ENCODE results near the gene ACSF3. TPM values are rescaled to one million over a fixed set of nuclear protein-coding genes. Genes with fewer than 3 reads are reported as not detected.

ACSF3 gene
- total RNA-seq, 1 experiment from 2014 or later, result 74.5 TPM

- no TSS peak for BruUV-seq (replicated peaks)
- Histone ChIP-seq H4K20me1 (ENCODE audit: insufficient read depth) (no peaks in the 10 kb centered on the region), H3K4me1 (ENCODE audit: control insufficient read depth in 1 of 2, insufficient read depth in 2 of 2, low read length in 2 of 2) (no peaks in the 10 kb centered on the region), H3K36me3 (ENCODE audit: control insufficient read depth in 1 of 2, insufficient read depth in 2 of 2, low read length in 2 of 2) (no peaks in the 10 kb centered on the region), H3K79me2 (ENCODE audit: insufficient read depth, low read length) (no peaks in the 10 kb centered on the region), H3K27ac (ENCODE audit: low read depth, low read length) (no peak overlapping the region; the same call in 1 of the 2 replicates), H3K4me3 (replicated peaks in 1 of 2; ENCODE audit: low read depth in 1 of 2, low read length in 2 of 2) (no peak overlapping the region), H3K9ac (ENCODE audit: low read length) (no peak overlapping the region), H3K4me2 (ENCODE audit: low read length) (no peak overlapping the region), H3K9me2 (ENCODE audit: insufficient read depth) (no peaks in the 10 kb centered on the region), H3K9me3 (ENCODE audit: control insufficient read depth in 1 of 2, insufficient read depth in 1 of 2, low read depth in 1 of 2, low read length in 2 of 2) (peaks cover 0 to 15% of the 10 kb centered on the region in 2 experiments; a peak in 1 of 4 replicates), H3K27me3 (ENCODE audit: insufficient read depth, low read length) (no peaks in the 10 kb centered on the region), H2AFZ (ENCODE audit: low read depth, low read length, poor library complexity, severe bottlenecking) (no peak overlapping the region)
- intact Hi-C loops (cut with micrococcal nuclease), result no loop called here
- RAD21 ChIA-PET (ENCODE audit: low non-redundant PET in 1 of 2, low total read pairs in 2 of 2, uncharacterized antibody in 2 of 2, unreplicated experiment in 2 of 2), result no interaction called here
- POLR2A ChIA-PET, result no interaction called here
- ATAC-seq, result no peak
- no peak for TF ChIP-seq ATF3 (IDR thresholded peaks at IDR 0.05)
- TF ChIP-seq POLR2A (IDR thresholded peaks at IDR 0.05; ENCODE audit: borderline replicate concordance, extremely low read depth, insufficient read depth, insufficient read length), result no peak
- TF ChIP-seq SIN3A (IDR thresholded peaks at IDR 0.05; ENCODE audit: low read depth), result no peak
- no peak for TF ChIP-seq REST (IDR thresholded peaks at IDR 0.05; ENCODE audit: low read depth)
- no peak for TF ChIP-seq POLR2AphosphoS5 (IDR thresholded peaks at IDR 0.05; ENCODE audit: low read depth, low read length)
- no peak for TF ChIP-seq SP1 (IDR thresholded peaks at IDR 0.05; ENCODE audit: low read depth)
- TF ChIP-seq CTCF (IDR thresholded peaks at IDR 0.05 in 2 of 3, conservative IDR thresholded peaks at IDR 0.05 in 1 of 3; ENCODE audit: borderline replicate concordance in 1 of 3, insufficient read depth in 1 of 3, low read depth in 2 of 3, low read length in 2 of 3), result no peak
- no peak for TF ChIP-seq ELF1 (IDR thresholded peaks at IDR 0.05; ENCODE audit: borderline replicate concordance, low read depth)
- TF ChIP-seq ZNF274 (IDR thresholded peaks at IDR 0.05; ENCODE audit: low read depth, low read length), result no peak
- TF ChIP-seq EZH2phosphoT487 (IDR thresholded peaks at IDR 0.05; ENCODE audit: borderline replicate concordance), result no peak
- no peak for TF ChIP-seq RAD21 (IDR thresholded peaks at IDR 0.05; ENCODE audit: low read depth)
- no peak for TF ChIP-seq ZFX (IDR thresholded peaks at IDR 0.05)
- TF ChIP-seq ZBTB33 (IDR thresholded peaks at IDR 0.05; ENCODE audit: extremely low read depth, insufficient replicate concordance, low read length), result no peak
- TF ChIP-seq YY1 (IDR thresholded peaks at IDR 0.05; ENCODE audit: extremely low read depth, insufficient replicate concordance, low read depth, low read length), result no peak
- DNase-seq (ENCODE audit: low read depth, low spot score), result no peak
- CTCF ChIA-PET, result interaction anchor here (0.6 kb wide), 1 partner anchor 46 kb away, joined by 3 read pairs; no protein-coding TSS in a partner anchor
These were observed 67.5 kb downstream of the ACSF3 start for GRCh38 chr16:89160977-89161701.
